Heart left ventricle (tissue), 13 donors: Measurements from ENCODE around the gene BYSL.

Experiments
- POLR2A ChIP-seq, 2 donors: fragments of 450-650 bp; IDR thresholded peaks; one replicate each; pipeline ENCODE4 v1.6.1; 2017; ENCODE audit warnings: antibody characterized with exemption in 2 of 2, mild to moderate bottlenecking in 2 of 2, moderate library complexity in 2 of 2
- TF ChIP-seq, protein P1 (sequence below), 12 donors: fragments of 200-600 bp; sonication (generic) in 4 of 12; IDR thresholded peaks; one replicate each; pipeline versions ENCODE4 v1.5.0 to v1.8.0; 2018 to 2022; ENCODE audit warnings: antibody characterized with exemption in 12 of 12, mild to moderate bottlenecking in 5 of 12
- donor health status: ischemic (EF 13 %, LVEDD 7.1; RV severe dilation, severe dysfunction).
- donor health status: DM: no; HTN: yes; CAD: no.
- donor health status: DM: no; HTN: no; CAD: no.
- donor health status: ischemic (EF 25% LVEDD 6.9; RV normal size, moderate dysfunction).
- donor health status: ischemic (EF 25% LVEDD 5.7; RV mildly dilated, moderate dysfunction).
- donor health status: ischemic (EF 35%, LVEDD 5.7; RV mildly dilated, moderate dysfunction).
- donor health status: nonischemic (EF 11% LVEDD 7.7; RV severe dilation, severe dysfunction).
- donor health status: DM: yes; HTN: yes; CAD: no.
- donor health status: PGD.
- donor health status: ischemic (EF 29% LVEDD 5.4; RV normal size, mild dysfunction).
- donor health status: nonischemic (EF 23%, LVEDD 6.1; RV moderate dilation, normal function).

DNA sequence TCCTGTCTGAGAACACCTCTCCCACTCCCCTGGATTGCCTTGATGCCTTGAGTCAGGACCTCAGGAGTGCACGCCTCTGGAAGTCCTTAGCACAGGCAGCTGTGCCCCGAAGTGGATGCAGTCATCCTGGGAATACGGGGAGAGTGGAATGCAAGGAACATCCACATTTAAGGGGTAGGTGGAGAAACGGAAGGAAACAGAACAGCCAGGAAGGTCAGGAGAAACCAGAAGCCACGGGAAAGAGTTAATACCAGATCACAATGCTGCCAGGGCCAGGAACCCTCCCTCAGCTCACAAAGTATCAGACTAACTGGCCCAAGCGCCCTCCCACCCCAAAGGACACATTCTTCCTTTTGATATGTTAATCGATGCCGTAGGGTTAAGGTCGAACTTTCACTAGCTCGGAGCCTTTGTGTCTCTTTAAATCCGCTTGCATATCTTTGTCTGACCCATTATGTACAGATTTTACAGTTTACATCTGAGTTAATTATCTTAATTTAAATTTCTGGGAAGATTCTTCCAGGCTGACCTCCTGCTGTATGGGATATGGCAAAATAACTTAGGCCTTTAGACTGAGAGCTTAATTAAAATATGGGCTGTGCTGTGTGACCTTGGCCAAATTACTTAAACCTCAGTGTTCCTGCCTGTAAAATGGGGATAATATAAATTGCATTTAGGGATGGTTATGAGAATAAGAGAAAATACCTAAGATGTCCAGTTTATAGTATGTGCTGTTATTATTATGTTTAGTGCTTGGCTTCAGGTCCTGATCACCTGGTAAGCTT lies 44.3 kb downstream of the BYSL start:
- TF ChIP-seq, protein P1, sequence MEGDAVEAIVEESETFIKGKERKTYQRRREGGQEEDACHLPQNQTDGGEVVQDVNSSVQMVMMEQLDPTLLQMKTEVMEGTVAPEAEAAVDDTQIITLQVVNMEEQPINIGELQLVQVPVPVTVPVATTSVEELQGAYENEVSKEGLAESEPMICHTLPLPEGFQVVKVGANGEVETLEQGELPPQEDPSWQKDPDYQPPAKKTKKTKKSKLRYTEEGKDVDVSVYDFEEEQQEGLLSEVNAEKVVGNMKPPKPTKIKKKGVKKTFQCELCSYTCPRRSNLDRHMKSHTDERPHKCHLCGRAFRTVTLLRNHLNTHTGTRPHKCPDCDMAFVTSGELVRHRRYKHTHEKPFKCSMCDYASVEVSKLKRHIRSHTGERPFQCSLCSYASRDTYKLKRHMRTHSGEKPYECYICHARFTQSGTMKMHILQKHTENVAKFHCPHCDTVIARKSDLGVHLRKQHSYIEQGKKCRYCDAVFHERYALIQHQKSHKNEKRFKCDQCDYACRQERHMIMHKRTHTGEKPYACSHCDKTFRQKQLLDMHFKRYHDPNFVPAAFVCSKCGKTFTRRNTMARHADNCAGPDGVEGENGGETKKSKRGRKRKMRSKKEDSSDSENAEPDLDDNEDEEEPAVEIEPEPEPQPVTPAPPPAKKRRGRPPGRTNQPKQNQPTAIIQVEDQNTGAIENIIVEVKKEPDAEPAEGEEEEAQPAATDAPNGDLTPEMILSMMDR (IDR thresholded peaks at IDR 0.05): no peak
- TF ChIP-seq POLR2A (IDR thresholded peaks at IDR 0.05): no peak
